Smooth muscle cell (in vitro differentiated cells): ENCODE data around the gene ZMYM4. TPM values are rescaled to one million over a fixed set of nuclear protein-coding genes. Genes with fewer than 3 reads are reported as not detected.
A peak's percentile ranks its signal among the peaks of the same experiment; 100 is the strongest.

ENCODE experiments used
- DNase-seq: peaks from one replicate; lab custom pipeline; 2025; ENCODE audit not compliant: unreplicated experiment; lab: John Stamatoyannopoulos, UW
- H2AFZ ChIP-seq: fragments of 200-600 bp; sonication (generic); 2 replicates; pipeline ENCODE4 v1.6.0; 2016; ENCODE audit warnings: antibody characterized with exemption, low read depth, mild to moderate bottlenecking
- H3F3A ChIP-seq: fragments of 200-600 bp; sonication (generic); 2 replicates; pipeline ENCODE4 v1.6.0; 2017; ENCODE audit warnings: antibody characterized with exemption, low read depth
- H3K27ac ChIP-seq: fragments of 200-600 bp; sonication (generic); 2 replicates; pipeline ENCODE4 v1.5.1; 2016; ENCODE audit warnings: low read depth, mild to moderate bottlenecking
- H3K27me3 ChIP-seq: fragments of 200-600 bp; sonication (generic); 2 replicates; pipeline ENCODE4 v1.6.1; 2016; ENCODE audit warnings: low read depth, mild to moderate bottlenecking
- H3K36me3 ChIP-seq: fragments of 200-600 bp; sonication (generic); 2 replicates; pipeline ENCODE4 v1.5.1; 2016; ENCODE audit warnings: low read depth
- H3K4me1 ChIP-seq: fragments of 200-600 bp; sonication (generic); 2 replicates; pipeline ENCODE4 v1.5.1; 2016; ENCODE audit warnings: low read depth
- H3K4me2 ChIP-seq: fragments of 200-600 bp; sonication (generic); 2 replicates; pipeline ENCODE4 v1.6.0; 2016; ENCODE audit warnings: mild to moderate bottlenecking
- H3K4me3 ChIP-seq: fragments of 200-600 bp; sonication (generic); 2 replicates; pipeline ENCODE4 v1.5.1; 2016; ENCODE audit warnings: mild to moderate bottlenecking
- H3K79me2 ChIP-seq: fragments of 200-600 bp; sonication (generic); 2 replicates; pipeline ENCODE4 v1.6.0; 2016; ENCODE audit warnings: low read depth, mild to moderate bottlenecking
- H3K9ac ChIP-seq: fragments of 200-600 bp; sonication (generic); 2 replicates; pipeline ENCODE4 v1.6.0; 2016; ENCODE audit warnings: low read depth
- H3K9me3 ChIP-seq: fragments of 200-600 bp; sonication (generic); replicated peaks from 2 replicates; pipeline ENCODE4 v1.5.1; 2016; ENCODE audit warnings: low read depth
- H4K20me1 ChIP-seq: fragments of 200-600 bp; sonication (generic); 2 replicates; pipeline ENCODE4 v1.6.0; 2016; ENCODE audit warnings: low read depth
- WGBS: methylation state at CpG from one replicate; pipeline ENCODE4 v1.1.7; 2016; ENCODE audit warnings: low lambda C conversion rate; 5-methylcytosine and 5-hydroxymethylcytosine counted together
- polyA plus RNA-seq: library from polyadenylated mRNA; unstranded; fragments of >200 nt; fragmentation: Nextera tagmentation; extraction: Ambion mirVana; gene quantifications from 2 replicates; pipeline ENCODE4 v1.2.1, GENCODE V29; 2016
- total RNA-seq: library from RNA; depleted of rRNA; stranded (reverse); fragments of >200 nt; gene quantifications from 2 replicates; pipeline ENCODE4 v1.2.3, GENCODE V29; 2014
- TF ChIP-seq, protein P1 (sequence below): fragments of 200-600 bp; sonication (generic); IDR thresholded peaks from 2 replicates; pipeline ENCODE4 v1.5.1; 2017; ENCODE audit warnings: borderline replicate concordance, mild to moderate bottlenecking, antibody characterized with exemption; ENCODE audit not compliant: insufficient read depth, poor library complexity, severe bottlenecking

The ZMYM4 gene
- total and polyA plus RNA-seq, 2 experiments from 2014 or later = 18.7 to 27.2 TPM

DNA sequence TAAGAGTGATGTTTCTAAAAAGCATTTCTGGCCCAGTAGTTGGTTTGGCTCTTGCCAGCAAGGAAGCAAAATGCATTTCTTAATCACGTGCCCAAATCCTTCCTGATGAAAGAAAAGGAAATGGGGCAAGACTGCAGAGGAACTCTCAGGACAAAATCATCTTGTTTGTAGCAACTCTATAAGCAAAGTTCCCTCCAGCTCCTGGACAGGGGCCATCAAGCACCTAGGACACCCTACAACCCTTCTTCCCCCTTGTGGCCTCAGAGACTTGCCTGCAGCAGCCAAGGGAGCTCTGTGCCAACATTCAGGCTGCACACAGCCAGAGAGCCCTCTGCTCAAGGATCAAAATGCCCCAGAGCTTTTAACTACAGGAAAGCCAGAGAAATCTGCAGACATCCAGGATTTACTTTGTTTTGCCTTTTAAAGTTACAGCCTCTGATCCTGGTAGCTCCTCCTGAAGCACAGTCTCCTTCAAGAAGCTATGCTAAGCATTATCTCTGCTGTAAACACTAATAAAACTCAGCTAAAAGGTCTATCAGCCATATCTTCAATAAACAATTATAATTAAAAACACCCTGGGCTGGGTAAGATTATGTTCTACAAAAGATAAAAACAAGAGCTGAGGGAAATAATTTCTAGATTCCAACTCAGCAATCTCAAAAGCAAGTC lies 183.7 kb downstream of the ZMYM4 start:
- TF ChIP-seq, protein P1, sequence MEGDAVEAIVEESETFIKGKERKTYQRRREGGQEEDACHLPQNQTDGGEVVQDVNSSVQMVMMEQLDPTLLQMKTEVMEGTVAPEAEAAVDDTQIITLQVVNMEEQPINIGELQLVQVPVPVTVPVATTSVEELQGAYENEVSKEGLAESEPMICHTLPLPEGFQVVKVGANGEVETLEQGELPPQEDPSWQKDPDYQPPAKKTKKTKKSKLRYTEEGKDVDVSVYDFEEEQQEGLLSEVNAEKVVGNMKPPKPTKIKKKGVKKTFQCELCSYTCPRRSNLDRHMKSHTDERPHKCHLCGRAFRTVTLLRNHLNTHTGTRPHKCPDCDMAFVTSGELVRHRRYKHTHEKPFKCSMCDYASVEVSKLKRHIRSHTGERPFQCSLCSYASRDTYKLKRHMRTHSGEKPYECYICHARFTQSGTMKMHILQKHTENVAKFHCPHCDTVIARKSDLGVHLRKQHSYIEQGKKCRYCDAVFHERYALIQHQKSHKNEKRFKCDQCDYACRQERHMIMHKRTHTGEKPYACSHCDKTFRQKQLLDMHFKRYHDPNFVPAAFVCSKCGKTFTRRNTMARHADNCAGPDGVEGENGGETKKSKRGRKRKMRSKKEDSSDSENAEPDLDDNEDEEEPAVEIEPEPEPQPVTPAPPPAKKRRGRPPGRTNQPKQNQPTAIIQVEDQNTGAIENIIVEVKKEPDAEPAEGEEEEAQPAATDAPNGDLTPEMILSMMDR = no peak
- no peaks in the 10 kb centered on the region for H3K9me3 ChIP-seq
- H3K4me3 ChIP-seq = no peak overlapping the region
- no peaks in the 10 kb centered on the region for H3K27me3 ChIP-seq
- no peaks in the 10 kb centered on the region for H3K79me2 ChIP-seq
- peaks cover 25% of the 10 kb centered on the region for H3F3A ChIP-seq
- H2AFZ ChIP-seq = no peak overlapping the region
- H3K9ac ChIP-seq = no peak overlapping the region
- peak overlapping the region; percentile 20 for H3K4me2 ChIP-seq
- peak overlapping the region; percentile 42 for H3K27ac ChIP-seq
- 28% methylated on average over 1 of the region's 1 CpG for WGBS
- H3K4me1 ChIP-seq = no peaks in the 10 kb centered on the region
- H4K20me1 ChIP-seq = peaks cover 5% of the 10 kb centered on the region
- no peaks in the 10 kb centered on the region for H3K36me3 ChIP-seq
- DNase-seq = no peak

DNA sequence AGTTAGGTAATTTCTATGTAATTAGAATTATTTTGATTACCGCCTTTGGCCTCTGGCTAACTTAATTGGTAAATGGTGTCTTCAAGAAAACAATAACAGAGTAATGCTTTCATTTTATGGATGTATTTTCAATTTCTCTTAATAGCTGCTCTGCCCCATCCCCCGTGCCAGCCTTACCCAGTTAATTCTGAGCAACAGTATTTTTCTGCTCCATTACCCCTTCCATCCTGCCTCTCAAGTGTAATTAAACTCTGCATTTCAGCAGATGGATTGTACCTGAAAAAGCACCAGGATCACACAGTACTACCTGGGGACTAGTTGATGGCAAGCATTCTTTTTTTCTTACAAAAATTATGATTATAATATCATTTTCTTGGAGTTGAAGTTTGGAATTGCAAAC lies 184.5 kb downstream of the ZMYM4 start:
- DNase-seq = no peak
- no peaks in the 10 kb centered on the region for H3K4me1 ChIP-seq
- TF ChIP-seq, protein P1 = no peak
- H3K9me3 ChIP-seq = no peaks in the 10 kb centered on the region
- no peaks in the 10 kb centered on the region for H3K79me2 ChIP-seq
- H3K9ac ChIP-seq = no peak overlapping the region
- H3K36me3 ChIP-seq = no peaks in the 10 kb centered on the region
- H3K4me2 ChIP-seq = no peak overlapping the region
- H3K27ac ChIP-seq = peak overlapping the region; percentile 42
- H3K4me3 ChIP-seq = no peak overlapping the region
- H3K27me3 ChIP-seq = no peaks in the 10 kb centered on the region
- peaks cover 25% of the 10 kb centered on the region for H3F3A ChIP-seq
- 91% methylated on average over 2 of the region's 2 CpGs for WGBS
- no peak overlapping the region for H2AFZ ChIP-seq
- peaks cover 3% of the 10 kb centered on the region for H4K20me1 ChIP-seq

DNA sequence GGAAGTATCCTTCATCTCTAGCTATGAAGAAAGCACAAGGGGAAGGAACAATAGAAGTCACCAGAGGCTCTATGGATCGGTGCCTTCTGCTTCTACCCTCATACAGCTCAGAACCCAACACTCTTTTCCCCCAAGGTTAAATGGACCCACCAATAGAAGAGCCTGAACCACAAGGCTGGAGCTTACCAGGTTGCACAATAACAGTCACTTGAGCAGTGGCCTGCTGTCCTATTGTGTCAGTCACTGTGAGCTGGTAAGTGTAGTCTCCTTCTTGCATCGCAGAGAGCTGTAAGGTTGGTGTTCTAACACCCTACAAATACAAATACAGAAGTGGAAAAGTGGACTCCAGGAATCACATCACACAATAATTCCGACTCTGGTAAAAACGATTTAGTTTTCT lies 185.7 kb downstream of the ZMYM4 start:
- peak overlapping the region; percentile 29 for H3K27ac ChIP-seq
- H3K4me2 ChIP-seq = no peak overlapping the region

More for the DNA sequence above, 185.7 kb downstream of the ZMYM4 start:
- no peak for DNase-seq
- Histone ChIP-seq H3K9me3 (no peaks in the 10 kb centered on the region), H3K4me1 (no peaks in the 10 kb centered on the region), H2AFZ (no peak overlapping the region), H4K20me1 (no peaks in the 10 kb centered on the region), H3K4me3 (no peak overlapping the region), H3K9ac (no peak overlapping the region), H3F3A (peaks cover 19% of the 10 kb centered on the region), H3K36me3 (no peaks in the 10 kb centered on the region), H3K27me3 (no peaks in the 10 kb centered on the region), H3K79me2 (no peaks in the 10 kb centered on the region)
- TF ChIP-seq, protein P1 = no peak
- WGBS = 94% methylated on average over 4 of the region's 4 CpGs
